HCT116 (cell line): Measurements from ENCODE around the gene PCLO. TPM values are rescaled to one million over a fixed set of nuclear protein-coding genes. Genes with fewer than 3 reads are reported as not detected.
"Not testable (repeated sequence)": the region's sequence is repeated elsewhere in the genome, so short reads cannot be mapped to it uniquely, and the experiment has no call there.

ENCODE experiments used
- ATAC-seq: fragments of 200-7000 bp; cut with Tn5 transposase; 2 replicates; pipeline ENCODE4 v1.9.1; 2020; ENCODE audit warnings: mild to moderate bottlenecking, moderate library complexity
- BruUV-seq: library from RNA; stranded (reverse); fragments of 400-500 nt; replicated peaks from 2 replicates; lab custom pipeline; 2021; lab: Mats Ljungman, UMichigan
- CTCF ChIA-PET: fragments of 300-600 bp; sonication (Branson Sonifier 250); formaldehyde crosslinking; loops from one replicate; lab custom pipeline; 2021; ENCODE audit warnings: antibody characterized with exemption; lab: Charles Lee
- POLR2A ChIA-PET: fragments of 300-600, 350-600 bp; sonication (Branson Sonifier 250); formaldehyde crosslinking; loops from one replicate; lab custom pipeline; 2021; ENCODE audit warnings: antibody characterized with exemption; lab: Charles Lee
- RAD21 ChIA-PET, 2 experiments: fragments of 300-600 bp; sonication (Branson Sonifier 250); formaldehyde crosslinking; loops; one replicate each; lab custom pipeline; 2023; ENCODE audit warnings: low total read pairs in 2 of 2; ENCODE audit not compliant: uncharacterized antibody in 2 of 2, unreplicated experiment in 2 of 2, low non-redundant PET in 1 of 2; lab: Charles Lee
- DNase-seq: peaks from one replicate; pipeline ENCODE4 v3.0.0-alpha.2; 2010; ENCODE audit warnings: low read depth, low spot score
- H2AFZ ChIP-seq: fragments of 200-600 bp; shearing (Covaris generic), sonication (generic); 2 replicates; pipeline ENCODE4 v1.6.1; 2017; ENCODE audit warnings: low read depth, mixed run types, mixed read lengths, antibody characterized with exemption, low read length; ENCODE audit not compliant: poor library complexity, severe bottlenecking
- H3K27ac ChIP-seq: 2 replicates; pipeline ENCODE4 v1.5.1; 2012; ENCODE audit warnings: low read depth, low read length
- H3K27me3 ChIP-seq: fragments of 200-600 bp; sonication (generic); 2 replicates; pipeline ENCODE4 v1.6.1; 2016; ENCODE audit warnings: mixed run types, low read length, mixed read lengths; ENCODE audit not compliant: insufficient read depth
- H3K36me3 ChIP-seq, 2 experiments: fragments of 200-500 bp in 1 of 2; fragments of 200-600 bp in 1 of 2; sonication (Bioruptor generic) in 1 of 2; sonication (generic) in 1 of 2; 2 replicates each; pipeline versions ENCODE4 v1.5.1 to v1.6.1; 2014 to 2016; ENCODE audit warnings: low read length in 2 of 2, inconsistent platforms in 1 of 2, mixed read lengths in 1 of 2, mixed run types in 1 of 2; ENCODE audit not compliant: insufficient read depth in 2 of 2, control insufficient read depth in 1 of 2
- H3K4me1 ChIP-seq, 2 experiments: fragments of 200-600 bp in 1 of 2; sonication (generic) in 1 of 2; 2 replicates each; pipeline versions ENCODE4 v1.5.1 to v1.6.1; 2012 to 2017; ENCODE audit warnings: low read length in 2 of 2, inconsistent platforms in 1 of 2, mild to moderate bottlenecking in 1 of 2, mixed read lengths in 1 of 2, mixed run types in 1 of 2, moderate library complexity in 1 of 2; ENCODE audit not compliant: insufficient read depth in 2 of 2, control insufficient read depth in 1 of 2
- H3K4me2 ChIP-seq: fragments of 200-600 bp; sonication (generic); 2 replicates; pipeline ENCODE4 v1.6.1; 2017; ENCODE audit warnings: mixed run types, low read length, mixed read lengths
- H3K4me3 ChIP-seq, 2 experiments: fragments of 200-600 bp in 1 of 2; sonication (generic) in 1 of 2; replicated peaks in 1 of 2; 2 replicates each; pipeline ENCODE4 v1.5.1; 2011 to 2016; ENCODE audit warnings: low read length in 2 of 2, control low read depth in 1 of 2, low read depth in 1 of 2, mild to moderate bottlenecking in 1 of 2, mixed read lengths in 1 of 2, mixed run types in 1 of 2
- H3K79me2 ChIP-seq: fragments of 200-600 bp; sonication (generic); 2 replicates; pipeline ENCODE4 v1.6.1; 2017; ENCODE audit warnings: mild to moderate bottlenecking, mixed run types, low read length, moderate library complexity, mixed read lengths; ENCODE audit not compliant: insufficient read depth
- H3K9ac ChIP-seq: fragments of 200-600 bp; sonication (generic); 2 replicates; pipeline ENCODE4 v1.6.1; 2016; ENCODE audit warnings: low read length, mixed read lengths
- H3K9me2 ChIP-seq: fragments of 200-600 bp; sonication (generic), shearing (Covaris generic); 2 replicates; pipeline ENCODE4 v1.6.1; 2017; ENCODE audit warnings: mixed run types, mild to moderate bottlenecking, moderate library complexity; ENCODE audit not compliant: insufficient read depth
- H3K9me3 ChIP-seq, 2 experiments: fragments of 200-500 bp in 1 of 2; fragments of 200-600 bp in 1 of 2; sonication (Bioruptor generic) in 1 of 2; sonication (generic) in 1 of 2; 2 replicates each; pipeline ENCODE4 v1.6.1; 2014 to 2017; ENCODE audit warnings: low read length in 2 of 2, mixed read lengths in 2 of 2, inconsistent platforms in 1 of 2, low read depth in 1 of 2, mild to moderate bottlenecking in 1 of 2, mixed run types in 1 of 2, moderate library complexity in 1 of 2; ENCODE audit not compliant: control insufficient read depth in 1 of 2, insufficient read depth in 1 of 2
- H4K20me1 ChIP-seq: fragments of 200-600 bp; sonication (generic), shearing (Covaris generic); 2 replicates; pipeline ENCODE4 v1.6.1; 2017; ENCODE audit warnings: mixed run types, mild to moderate bottlenecking, moderate library complexity; ENCODE audit not compliant: insufficient read depth
- CBX3 ChIP-seq: IDR thresholded peaks from 2 replicates; pipeline ENCODE4 v1.6.1; 2012; ENCODE audit warnings: low read depth
- ELF1 ChIP-seq: IDR thresholded peaks from 2 replicates; pipeline ENCODE4 v1.6.1; 2012; ENCODE audit warnings: low read depth, borderline replicate concordance
- EZH2 ChIP-seq: fragments of 200-600 bp; sonication (generic); IDR thresholded peaks from 2 replicates; pipeline ENCODE4 v1.6.1; 2017; ENCODE audit warnings: antibody characterized with exemption, mixed run types
- EZH2phosphoT487 ChIP-seq: fragments of 200-600 bp; IDR thresholded peaks from 2 replicates; pipeline ENCODE4 v1.6.1; 2018; ENCODE audit warnings: antibody characterized with exemption, borderline replicate concordance
- JUND ChIP-seq: IDR thresholded peaks from 2 replicates; pipeline ENCODE4 v1.6.1; 2012
- POLR2A ChIP-seq: IDR thresholded peaks from 2 replicates; pipeline ENCODE4 v1.7.0; 2011; ENCODE audit warnings: borderline replicate concordance; ENCODE audit not compliant: insufficient read depth, insufficient read length; ENCODE audit errors: extremely low read depth
- RAD21 ChIP-seq: IDR thresholded peaks from 2 replicates; pipeline ENCODE4 v1.6.1; 2012; ENCODE audit warnings: low read depth, mild to moderate bottlenecking
- SIN3A ChIP-seq: IDR thresholded peaks from 2 replicates; pipeline ENCODE4 v1.6.1; 2012; ENCODE audit warnings: low read depth
- SP1 ChIP-seq: IDR thresholded peaks from 2 replicates; pipeline ENCODE4 v1.6.1; 2012; ENCODE audit warnings: low read depth
- SRF ChIP-seq: IDR thresholded peaks from 2 replicates; pipeline ENCODE4 v1.6.1; 2012; ENCODE audit warnings: low read depth
- TCF7L2 ChIP-seq: IDR thresholded peaks from 2 replicates; pipeline ENCODE4 v1.7.0; 2011; ENCODE audit warnings: borderline replicate concordance, inconsistent platforms; ENCODE audit not compliant: insufficient read depth, insufficient read length; ENCODE audit errors: extremely low read depth
- YY1 ChIP-seq: IDR thresholded peaks from 2 replicates; pipeline ENCODE4 v1.6.1; 2011; ENCODE audit warnings: low read length, low read depth, moderate library complexity, mild to moderate bottlenecking; ENCODE audit not compliant: insufficient replicate concordance; ENCODE audit errors: extremely low read depth
- intact Hi-C: fragments of 100-400 bp; cut with micrococcal nuclease; formaldehyde crosslinking; loops from 2 replicates; pipeline ENCODE4 v1.10.0; 2022
- total RNA-seq: library from RNA; stranded (reverse); gene quantifications from one replicate; pipeline ENCODE4 v1.2.1, GENCODE V29; 2021; ENCODE audit not compliant: unreplicated experiment
- TF ChIP-seq, protein P1 (sequence below): IDR thresholded peaks from 2 replicates; pipeline ENCODE4 v1.6.1; 2012
- TF ChIP-seq, protein P2 (sequence below): IDR thresholded peaks from 2 replicates; pipeline ENCODE4 v1.6.1; 2012

PCLO gene
- total RNA-seq, 1 experiment from 2014 or later, result 2.4 TPM

DNA sequence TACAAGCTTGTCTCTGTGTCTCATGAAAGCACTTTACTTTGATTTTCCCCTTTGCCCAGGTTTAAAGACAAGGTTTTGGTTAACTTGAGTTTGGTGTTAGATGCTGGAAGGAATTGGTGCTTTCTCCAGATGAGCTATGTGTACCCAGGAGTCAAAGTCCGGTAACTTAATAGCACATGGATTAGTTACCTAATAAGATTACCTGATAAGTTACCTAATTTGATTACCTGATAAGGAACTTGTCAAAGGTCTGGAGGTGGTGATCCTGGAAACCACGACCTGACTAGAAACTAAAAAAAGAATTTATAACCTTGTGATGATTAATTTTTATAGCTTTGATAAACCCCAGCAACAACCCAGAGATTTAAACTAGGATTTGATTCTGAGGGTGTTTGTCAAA, 449.2 kb downstream of the PCLO start:
- no peak for DNase-seq
- H3K9ac ChIP-seq, result no peak overlapping the region
- H4K20me1 ChIP-seq, result no peaks in the 10 kb centered on the region
- H3K4me2 ChIP-seq, result no peak overlapping the region
- no peaks in the 10 kb centered on the region for H3K4me1 ChIP-seq
- BruUV-seq, result no TSS peak
- H3K9me3 ChIP-seq, result no peaks in the 10 kb centered on the region
- H3K4me3 ChIP-seq, result no peak overlapping the region
- H3K36me3 ChIP-seq, result no peaks in the 10 kb centered on the region
- H3K9me2 ChIP-seq, result no peaks in the 10 kb centered on the region
- ChIA-PET POLR2A (no interaction called here), RAD21 (no interaction called here), CTCF (interaction anchor here (0.8 kb wide), 1 partner anchor 16 kb away, joined by 3 read pairs; no protein-coding TSS in a partner anchor)
- no peak for ATAC-seq
- H2AFZ ChIP-seq, result no peak overlapping the region
- TF ChIP-seq JUND (no peak), YY1 (no peak), POLR2A (no peak), EZH2 (no peak), RAD21 (no peak), ELF1 (no peak), EZH2phosphoT487 (no peak), CBX3 (no peak), SIN3A (no peak), SP1 (no peak), TCF7L2 (no peak), SRF (no peak)
- TF ChIP-seq, protein P1, sequence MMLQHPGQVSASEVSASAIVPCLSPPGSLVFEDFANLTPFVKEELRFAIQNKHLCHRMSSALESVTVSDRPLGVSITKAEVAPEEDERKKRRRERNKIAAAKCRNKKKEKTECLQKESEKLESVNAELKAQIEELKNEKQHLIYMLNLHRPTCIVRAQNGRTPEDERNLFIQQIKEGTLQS, result no peak
- TF ChIP-seq, protein P2, sequence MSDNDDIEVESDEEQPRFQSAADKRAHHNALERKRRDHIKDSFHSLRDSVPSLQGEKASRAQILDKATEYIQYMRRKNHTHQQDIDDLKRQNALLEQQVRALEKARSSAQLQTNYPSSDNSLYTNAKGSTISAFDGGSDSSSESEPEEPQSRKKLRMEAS, result no peak
- TF ChIP-seq, all 23 proteins: peak for 0
- Histone ChIP-seq H3K27me3 (no peaks in the 10 kb centered on the region), H3K79me2 (no peaks in the 10 kb centered on the region), H3K27ac (no peak overlapping the region)
- intact Hi-C loops, result no loop called here

DNA sequence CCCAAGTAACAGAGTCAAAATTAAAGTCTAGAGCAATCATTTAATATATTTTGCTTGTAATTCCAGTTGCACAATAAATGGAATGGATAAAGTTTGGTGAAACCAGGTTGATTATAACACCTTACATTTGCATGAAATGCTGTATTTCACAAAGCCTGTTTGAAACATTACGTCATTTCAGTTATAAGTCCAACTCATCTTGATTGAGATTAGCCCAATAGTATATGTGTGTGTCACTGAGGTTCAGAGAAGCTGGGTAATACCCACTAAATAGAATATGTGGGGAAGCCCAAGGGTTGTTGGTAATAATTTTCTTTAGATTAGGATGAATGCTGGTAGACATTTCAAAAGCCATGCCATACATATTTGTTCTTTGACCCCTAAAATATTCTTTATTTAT, 456.3 kb downstream of the PCLO start:
- H2AFZ ChIP-seq, H3K27me3 ChIP-seq, H3K9me2 ChIP-seq, DNase-seq, H4K20me1 ChIP-seq, intact Hi-C loops, H3K4me2 ChIP-seq, POLR2A ChIA-PET, H3K9me3 ChIP-seq, H3K9ac ChIP-seq, H3K27ac ChIP-seq, BruUV-seq, ATAC-seq, H3K36me3 ChIP-seq, CTCF ChIA-PET, H3K4me1 ChIP-seq, RAD21 ChIA-PET, H3K79me2 ChIP-seq, H3K4me3 ChIP-seq: not testable (repeated sequence)
